Mesenchymal stem cell (in vitro differentiated cells and primary cell): Measurements from ENCODE around the gene IFNL3.

Experiments
- DNase-seq: peaks from one replicate; pipeline ENCODE4 v3.0.0-alpha.2; 2013
- H2AFZ ChIP-seq: one replicate; pipeline ENCODE4 v1.6.1; 2013; ENCODE audit warnings: low read depth, mild to moderate bottlenecking, control low read depth, inconsistent platforms, low read length, moderate library complexity
- H2AK5ac ChIP-seq: 2 replicates; pipeline ENCODE4 v1.6.1; 2013; ENCODE audit warnings: low read length, moderate library complexity, mild to moderate bottlenecking, inconsistent platforms; ENCODE audit not compliant: severe bottlenecking
- H2BK120ac ChIP-seq: one replicate; pipeline ENCODE4 v1.6.1; 2013; ENCODE audit warnings: low read depth, mild to moderate bottlenecking, inconsistent platforms, low read length, moderate library complexity
- H2BK12ac ChIP-seq, 2 experiments: one replicate each; pipeline ENCODE4 v1.6.1; 2013; ENCODE audit warnings: inconsistent platforms in 2 of 2, low read length in 2 of 2, mild to moderate bottlenecking in 2 of 2, moderate library complexity in 2 of 2, control low read depth in 1 of 2
- H2BK15ac ChIP-seq: one replicate; pipeline ENCODE4 v1.6.1; 2013; ENCODE audit warnings: mild to moderate bottlenecking, low read depth, inconsistent platforms; ENCODE audit not compliant: poor library complexity, severe bottlenecking
- H2BK5ac ChIP-seq: 2 replicates; pipeline ENCODE4 v1.6.1; 2013; ENCODE audit warnings: low read depth, mild to moderate bottlenecking, low read length, control low read depth, inconsistent platforms; ENCODE audit not compliant: poor library complexity, severe bottlenecking
- H3K14ac ChIP-seq, 2 experiments: one replicate each; pipeline ENCODE4 v1.6.1; 2013; ENCODE audit warnings: inconsistent platforms in 2 of 2, low read length in 2 of 2, control low read depth in 1 of 2, mild to moderate bottlenecking in 1 of 2, moderate library complexity in 1 of 2
- H3K18ac ChIP-seq, 2 experiments: one replicate each; pipeline ENCODE4 v1.6.1; 2013; ENCODE audit warnings: inconsistent platforms in 2 of 2, low read length in 2 of 2, control low read depth in 1 of 2, low read depth in 1 of 2, mild to moderate bottlenecking in 1 of 2
- H3K23ac ChIP-seq, 2 experiments: one replicate each; pipeline ENCODE4 v1.6.1; 2013; ENCODE audit warnings: inconsistent platforms in 2 of 2, low read length in 2 of 2, mild to moderate bottlenecking in 2 of 2, moderate library complexity in 2 of 2, control low read depth in 1 of 2
- H3K27ac ChIP-seq: 2 replicates; pipeline ENCODE4 v1.5.1; 2013; ENCODE audit warnings: mild to moderate bottlenecking, moderate library complexity, low read length, control low read depth, inconsistent platforms; ENCODE audit not compliant: poor library complexity, severe bottlenecking
- H3K27me3 ChIP-seq, 2 experiments: 2 replicates each; pipeline versions ENCODE4 v1.6.1 to v1.7.0; 2013; ENCODE audit warnings: low read length in 2 of 2, mild to moderate bottlenecking in 2 of 2, moderate library complexity in 2 of 2, control low read depth in 1 of 2, inconsistent platforms in 1 of 2; ENCODE audit not compliant: control insufficient read depth in 1 of 2, insufficient read depth in 1 of 2
- H3K36me3 ChIP-seq, 2 experiments: 2 replicates each; pipeline versions ENCODE4 v1.6.1 to v1.7.0; 2013; ENCODE audit warnings: low read length in 2 of 2, control low read depth in 1 of 2, inconsistent platforms in 1 of 2, low read depth in 1 of 2, mild to moderate bottlenecking in 1 of 2; ENCODE audit not compliant: insufficient read depth in 2 of 2, control insufficient read depth in 1 of 2
- H3K4ac ChIP-seq, 2 experiments: one replicate each; pipeline ENCODE4 v1.6.1; 2013; ENCODE audit warnings: inconsistent platforms in 2 of 2, low read length in 2 of 2, mild to moderate bottlenecking in 2 of 2, moderate library complexity in 2 of 2, control low read depth in 1 of 2, low read depth in 1 of 2
- H3K4me1 ChIP-seq: 2 replicates; pipeline ENCODE4 v1.6.1; 2013; ENCODE audit warnings: low read depth, low read length, control low read depth; ENCODE audit not compliant: control insufficient read depth, insufficient read depth
- H3K4me2 ChIP-seq: 2 replicates; pipeline ENCODE4 v1.6.1; 2013; ENCODE audit warnings: low read length, mild to moderate bottlenecking, inconsistent platforms; ENCODE audit not compliant: poor library complexity, severe bottlenecking
- H3K4me3 ChIP-seq, 2 experiments: 2 replicates each; pipeline versions ENCODE4 v1.5.1 to v1.7.0; 2013; ENCODE audit warnings: low read length in 2 of 2, mild to moderate bottlenecking in 2 of 2, control low read depth in 1 of 2, low read depth in 1 of 2; ENCODE audit not compliant: insufficient read depth in 1 of 2
- H3K79me1 ChIP-seq: replicated peaks from 2 replicates; pipeline ENCODE4 v1.6.1; 2013; ENCODE audit warnings: mild to moderate bottlenecking, control low read depth, low read length, inconsistent platforms; ENCODE audit not compliant: poor library complexity, severe bottlenecking
- H3K9ac ChIP-seq: 2 replicates; pipeline ENCODE4 v1.7.0; 2013; ENCODE audit warnings: mild to moderate bottlenecking, low read length, moderate library complexity
- H3K9me3 ChIP-seq: 2 replicates; pipeline ENCODE4 v1.7.0; 2013; ENCODE audit warnings: mild to moderate bottlenecking, low read length; ENCODE audit not compliant: control insufficient read depth
- H4K8ac ChIP-seq: one replicate; pipeline ENCODE4 v1.6.1; 2013; ENCODE audit warnings: inconsistent platforms, mild to moderate bottlenecking, low read length, moderate library complexity
- H4K91ac ChIP-seq: one replicate; pipeline ENCODE4 v1.6.1; 2013; ENCODE audit warnings: mild to moderate bottlenecking, low read length, inconsistent platforms
- WGBS: methylation state at CpG from one replicate; pipeline ENCODE4 v1.1.7; 2013; ENCODE audit warnings: mixed read lengths; 5-methylcytosine and 5-hydroxymethylcytosine counted together

The IFNL3 gene

DNA sequence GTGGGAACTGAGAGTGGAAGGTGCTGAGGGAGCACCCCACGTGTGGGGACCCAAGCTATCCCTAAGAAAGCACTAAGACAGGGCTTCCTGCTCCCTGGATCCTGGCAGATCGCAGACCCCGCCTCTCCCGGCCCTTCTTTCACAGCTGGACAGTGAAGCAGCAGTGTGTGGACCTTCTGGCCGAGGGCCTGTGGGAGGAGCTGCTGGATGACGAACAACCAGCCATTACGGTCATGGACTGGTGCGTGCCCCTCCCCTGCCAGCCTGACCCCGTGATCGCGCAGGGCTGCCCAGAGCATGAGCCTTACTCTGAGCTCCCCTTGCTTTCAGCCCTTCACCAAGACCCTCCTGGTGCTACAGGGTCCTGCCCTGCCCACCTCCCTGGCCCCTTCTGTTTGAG is 45.8 kb downstream of the IFNL3 start:
- WGBS = 45% methylated on average over 11 of the region's 11 CpGs
- H2BK120ac ChIP-seq = no peak overlapping the region
- H3K4me1 ChIP-seq = peaks cover 16% of the 10 kb centered on the region
- H3K27me3 ChIP-seq = peaks cover 73 to 81% of the 10 kb centered on the region in 2 experiments
- H4K91ac ChIP-seq = no peak overlapping the region
- DNase-seq = peak; percentile 18
- no peaks in the 10 kb centered on the region for H3K79me1 ChIP-seq
- H3K18ac ChIP-seq = no peak overlapping the region
- H2BK5ac ChIP-seq = no peak overlapping the region
- H3K4me2 ChIP-seq = no peak overlapping the region
- H3K4ac ChIP-seq = no peak overlapping the region
- H3K9ac ChIP-seq = peak overlapping the region; percentile 56
- H2BK12ac ChIP-seq = no peak overlapping the region
- no peak overlapping the region for H2BK15ac ChIP-seq
- H2AFZ ChIP-seq = peak overlapping the region; percentile 8
- no peak overlapping the region for H3K23ac ChIP-seq
- no peak overlapping the region for H3K4me3 ChIP-seq
- H2AK5ac ChIP-seq = no peak overlapping the region
- no peaks in the 10 kb centered on the region for H3K36me3 ChIP-seq
- no peak overlapping the region for H4K8ac ChIP-seq
- no peaks in the 10 kb centered on the region for H3K9me3 ChIP-seq
- H3K27ac ChIP-seq = no peak overlapping the region
- no peak overlapping the region for H3K14ac ChIP-seq

DNA sequence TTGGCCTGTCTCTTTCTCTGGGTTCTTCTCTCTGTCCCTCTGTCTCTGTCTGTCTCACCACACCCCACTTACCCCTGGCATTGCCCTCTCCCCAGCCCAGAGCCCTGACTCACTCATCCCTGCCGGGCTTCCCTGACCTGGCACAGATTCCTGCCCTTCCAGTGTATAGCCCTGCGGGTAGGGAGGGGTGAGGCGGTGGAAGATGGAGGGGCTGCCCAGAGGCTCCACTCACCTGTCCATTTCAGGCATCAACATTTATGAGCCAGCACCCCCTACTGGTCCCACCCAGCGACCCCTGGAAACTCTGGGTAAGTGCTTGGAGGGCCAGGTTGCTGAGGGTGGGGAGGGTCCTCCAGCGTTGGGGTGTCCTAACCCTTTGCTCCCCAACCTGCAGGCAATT is 47.0 kb downstream of the IFNL3 start:
- Histone ChIP-seq H3K4ac (no peak overlapping the region), H3K9ac (no peak overlapping the region), H3K36me3 (no peaks in the 10 kb centered on the region), H3K4me1 (peaks cover 25% of the 10 kb centered on the region), H3K4me3 (no peak overlapping the region), H3K14ac (no peak overlapping the region), H3K4me2 (no peak overlapping the region), H3K18ac (no peak overlapping the region), H2BK15ac (no peak overlapping the region), H3K9me3 (no peaks in the 10 kb centered on the region), H2AFZ (no peak overlapping the region), H3K27me3 (peaks cover 62 to 74% of the 10 kb centered on the region in 2 experiments), H4K8ac (no peak overlapping the region), H3K23ac (no peak overlapping the region), H3K79me1 (no peaks in the 10 kb centered on the region), H3K27ac (no peak overlapping the region), H2BK5ac (no peak overlapping the region), H2BK12ac (no peak overlapping the region), H2BK120ac (no peak overlapping the region), H2AK5ac (no peak overlapping the region), H4K91ac (no peak overlapping the region)
- WGBS = 46% methylated on average over 2 of the region's 5 CpGs
- no peak for DNase-seq

DNA sequence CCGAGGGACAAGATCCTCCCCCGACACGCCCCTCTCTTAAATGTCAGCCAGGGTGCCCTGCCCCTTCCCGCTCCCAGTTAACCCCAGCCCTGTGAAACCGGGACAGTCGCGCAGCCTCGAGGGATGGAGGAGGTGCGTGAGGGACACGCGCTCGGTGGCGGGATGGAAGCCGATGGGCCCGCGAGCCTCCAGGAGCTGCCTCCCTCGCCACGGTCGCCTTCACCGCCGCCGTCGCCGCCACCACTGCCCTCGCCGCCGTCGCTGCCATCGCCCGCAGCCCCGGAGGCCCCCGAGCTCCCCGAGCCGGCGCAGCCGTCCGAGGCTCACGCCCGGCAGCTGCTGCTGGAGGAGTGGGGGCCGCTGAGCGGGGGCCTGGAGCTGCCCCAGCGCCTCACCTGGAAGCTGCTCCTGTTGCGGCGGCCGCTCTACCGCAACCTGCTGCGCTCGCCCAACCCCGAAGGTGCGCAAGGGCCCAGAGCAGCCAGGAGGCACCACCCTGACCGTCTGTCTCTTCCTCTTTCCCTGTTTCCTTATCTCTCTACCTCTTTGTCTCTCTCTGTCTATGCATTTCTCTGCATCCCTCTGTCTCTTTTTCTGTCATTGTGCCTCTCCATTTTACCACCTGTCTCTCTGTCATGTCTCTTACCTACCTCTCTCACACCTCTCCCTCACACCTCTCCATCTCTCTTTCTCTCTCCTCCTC is 47.8 kb downstream of the IFNL3 start, which contains the start of gene NCCRP1:
Gene NCCRP1 (plus strand): TSS at position 105 of the 703 bp plus-strand sequence. CDS start 19 bp downstream, at position 124.
- no peak within 1 kb of the TSS for H3K14ac ChIP-seq
- H3K9me3 ChIP-seq = no peaks in the 10 kb centered on the region
- H3K36me3 ChIP-seq = no peaks in the 10 kb centered on the region
- H2BK120ac ChIP-seq = no peak within 1 kb of the TSS
- no peak within 1 kb of the TSS for H2BK15ac ChIP-seq
- no peak within 1 kb of the TSS for H2BK5ac ChIP-seq
- H3K4me1 ChIP-seq = peaks cover 25% of the 10 kb centered on the region
- H3K23ac ChIP-seq = peak within 1 kb of the TSS in 1 of 2 experiments; percentile 74
- H3K9ac ChIP-seq = no peak within 1 kb of the TSS
- peaks cover 56 to 67% of the 10 kb centered on the region in 2 experiments for H3K27me3 ChIP-seq
- no peak within 1 kb of the TSS for H3K27ac ChIP-seq
- no peak within 1 kb of the TSS for H4K8ac ChIP-seq
- no peak within 1 kb of the TSS for H4K91ac ChIP-seq
- no peak within 1 kb of the TSS for H3K4me2 ChIP-seq
- H2AK5ac ChIP-seq = no peak within 1 kb of the TSS
- DNase-seq = no peak
- H2AFZ ChIP-seq = no peak within 1 kb of the TSS
- WGBS = 8% methylated on average over 37 of the region's 51 CpGs
- H3K18ac ChIP-seq = no peak within 1 kb of the TSS
- H2BK12ac ChIP-seq = no peak within 1 kb of the TSS
- H3K4ac ChIP-seq = no peak within 1 kb of the TSS
- H3K4me3 ChIP-seq = no peak within 1 kb of the TSS
- H3K79me1 ChIP-seq = no peaks in the 10 kb centered on the region

DNA sequence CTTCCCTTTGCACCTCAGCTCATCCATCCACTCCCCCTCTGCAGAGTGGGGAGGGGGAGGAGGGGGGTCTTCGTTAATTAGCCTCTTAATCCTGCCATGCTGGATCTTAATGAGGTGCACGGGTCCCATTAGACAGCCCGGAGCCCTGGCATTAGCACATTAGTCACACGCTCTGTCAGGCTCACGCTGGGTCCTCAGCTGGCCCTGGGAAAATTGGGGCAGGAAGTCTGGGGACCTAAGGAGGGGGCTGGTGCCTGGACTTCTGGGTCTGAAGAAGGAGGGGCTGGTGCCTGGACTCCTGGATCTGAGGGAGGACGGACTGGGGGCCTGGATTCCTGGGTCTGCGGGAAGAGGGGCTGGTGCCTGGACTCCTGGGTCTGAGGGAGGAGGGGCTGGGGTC is 48.5 kb downstream of the IFNL3 start:
- no peak overlapping the region for H3K27ac ChIP-seq
- no peak overlapping the region for H2BK5ac ChIP-seq
- H3K9ac ChIP-seq = no peak overlapping the region
- H3K4me1 ChIP-seq = peaks cover 25% of the 10 kb centered on the region
- no peak overlapping the region for H3K23ac ChIP-seq
- no peak overlapping the region for H2BK12ac ChIP-seq
- H3K79me1 ChIP-seq = no peaks in the 10 kb centered on the region
- H3K36me3 ChIP-seq = no peaks in the 10 kb centered on the region
- no peak for DNase-seq
- no peak overlapping the region for H3K18ac ChIP-seq
- WGBS = 46% methylated on average over 7 of the region's 7 CpGs
- no peak overlapping the region for H2BK15ac ChIP-seq
- H2AK5ac ChIP-seq = no peak overlapping the region
- no peak overlapping the region for H3K14ac ChIP-seq
- H3K4ac ChIP-seq = no peak overlapping the region
- H3K4me3 ChIP-seq = no peak overlapping the region
- peaks cover 56 to 64% of the 10 kb centered on the region in 2 experiments for H3K27me3 ChIP-seq
- H4K8ac ChIP-seq = no peak overlapping the region
- no peak overlapping the region for H2AFZ ChIP-seq
- no peaks in the 10 kb centered on the region for H3K9me3 ChIP-seq
- H2BK120ac ChIP-seq = no peak overlapping the region
- no peak overlapping the region for H3K4me2 ChIP-seq
- H4K91ac ChIP-seq = no peak overlapping the region
